ENCODE results near the gene DAPK3. TPM values are rescaled to one million over a fixed set of nuclear protein-coding genes. Genes with fewer than 3 reads are reported as not detected.

Gene DAPK3
- total RNA-seq, 1 experiment from 2014 or later, result 60.9 TPM

DNA sequence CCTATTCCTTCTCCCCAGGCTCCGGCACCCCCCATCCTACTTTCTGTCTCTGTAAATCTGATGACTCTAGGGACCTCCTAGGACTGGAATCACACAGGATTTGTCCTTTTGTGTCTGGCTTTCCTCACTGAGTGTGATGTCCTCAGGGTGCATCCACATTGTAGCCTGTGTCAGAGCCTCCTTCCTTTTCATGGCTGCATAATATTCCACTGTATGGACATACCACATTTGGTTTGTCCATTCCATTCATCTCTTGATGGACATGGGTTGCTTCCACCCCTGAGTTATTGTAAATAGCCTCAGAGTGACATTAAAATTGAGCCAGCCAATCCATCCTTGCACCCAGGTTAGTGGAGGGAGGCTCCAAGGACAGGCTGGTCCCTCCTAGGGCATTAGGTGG lies 60.8 kb downstream of the DAPK3 start:
- intact Hi-C loops (cut with micrococcal nuclease), result no loop called here
- H3K4me3 Mint-ChIP-seq (ENCODE audit: unreplicated experiment), result no peak overlapping the region
- ChIA-PET POLR2A (no interaction called here), CTCF (no interaction called here)
- no peak for DNase-seq (ENCODE audit: unreplicated experiment)
- peaks cover 5% of the 10 kb centered on the region for H3K36me3 Mint-ChIP-seq (ENCODE audit: insufficient read depth, unreplicated experiment)
- no TSS peak for BruUV-seq (replicated peaks)
- no peak overlapping the region for H3K27ac Mint-ChIP-seq (ENCODE audit: low read depth, unreplicated experiment)
- peaks cover 15% of the 10 kb centered on the region for H3K27me3 Mint-ChIP-seq (ENCODE audit: insufficient read depth, unreplicated experiment)
- no peaks in the 10 kb centered on the region for H3K9me3 Mint-ChIP-seq (ENCODE audit: unreplicated experiment)
- H3K4me1 Mint-ChIP-seq (ENCODE audit: insufficient read depth, unreplicated experiment), result no peaks in the 10 kb centered on the region
- TF ChIP-seq, protein P1, sequence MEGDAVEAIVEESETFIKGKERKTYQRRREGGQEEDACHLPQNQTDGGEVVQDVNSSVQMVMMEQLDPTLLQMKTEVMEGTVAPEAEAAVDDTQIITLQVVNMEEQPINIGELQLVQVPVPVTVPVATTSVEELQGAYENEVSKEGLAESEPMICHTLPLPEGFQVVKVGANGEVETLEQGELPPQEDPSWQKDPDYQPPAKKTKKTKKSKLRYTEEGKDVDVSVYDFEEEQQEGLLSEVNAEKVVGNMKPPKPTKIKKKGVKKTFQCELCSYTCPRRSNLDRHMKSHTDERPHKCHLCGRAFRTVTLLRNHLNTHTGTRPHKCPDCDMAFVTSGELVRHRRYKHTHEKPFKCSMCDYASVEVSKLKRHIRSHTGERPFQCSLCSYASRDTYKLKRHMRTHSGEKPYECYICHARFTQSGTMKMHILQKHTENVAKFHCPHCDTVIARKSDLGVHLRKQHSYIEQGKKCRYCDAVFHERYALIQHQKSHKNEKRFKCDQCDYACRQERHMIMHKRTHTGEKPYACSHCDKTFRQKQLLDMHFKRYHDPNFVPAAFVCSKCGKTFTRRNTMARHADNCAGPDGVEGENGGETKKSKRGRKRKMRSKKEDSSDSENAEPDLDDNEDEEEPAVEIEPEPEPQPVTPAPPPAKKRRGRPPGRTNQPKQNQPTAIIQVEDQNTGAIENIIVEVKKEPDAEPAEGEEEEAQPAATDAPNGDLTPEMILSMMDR (IDR thresholded peaks at IDR 0.05; ENCODE audit: unreplicated experiment), result no peak

Small RNA genes within 50 kb of the gene (microRNA-seq; reads per million reads assigned to microRNA genes)
- not detected for gene MIR637

Other genes with a start within 250 kb of the DAPK3 start
- gene APBA3, start 209.4 kb downstream of the DAPK3 start, total RNA-seq (2022), result 22.9 and 27.6 TPM in 2 replicates
- gene MRPL54, start 208.4 kb downstream of the DAPK3 start, total RNA-seq (2022), result 85.0 and 85.7 TPM in 2 replicates
- gene RAX2, start 198.9 kb downstream of the DAPK3 start, total RNA-seq (2022), result not detected in 2 replicates
- not detected in 2 replicates for gene MATK, start 184.7 kb downstream of the DAPK3 start, total RNA-seq (2022)
- not detected in 2 replicates for gene ZFR2, start 102.1 kb downstream of the DAPK3 start, total RNA-seq (2022)
- not detected in 2 replicates for gene ATCAY, start 90.4 kb downstream of the DAPK3 start, total RNA-seq (2022)
- not detected in 2 replicates for gene NMRK2, start 38.0 kb downstream of the DAPK3 start, total RNA-seq (2022)
- 2,296 and 3,126 TPM in 2 replicates for gene EEF2, start 14.4 kb upstream of the DAPK3 start, total RNA-seq (2022)
- gene PIAS4, start 36.6 kb upstream of the DAPK3 start, total RNA-seq (2022), result 15.1 and 31.4 TPM in 2 replicates
- gene ZBTB7A, start 95.8 kb upstream of the DAPK3 start, total RNA-seq (2022), result 32.7 and 35.1 TPM in 2 replicates
- 171 and 230 TPM in 2 replicates for gene MAP2K2, start 153.0 kb upstream of the DAPK3 start, total RNA-seq (2022)
- not detected in 2 replicates for gene CREB3L3, start 182.5 kb upstream of the DAPK3 start, total RNA-seq (2022)
- 33.2 and 43.9 TPM in 2 replicates for gene SIRT6, start 211.5 kb upstream of the DAPK3 start, total RNA-seq (2022)
- 1.2 and 2.9 TPM in 2 replicates for gene ANKRD24, start 211.6 kb upstream of the DAPK3 start, total RNA-seq (2022)

Measured in MCF 10A (cell line).